ENCODE measurements around the gene CLCA1.
"Not testable (repeated sequence)": the region's sequence is repeated elsewhere in the genome, so short reads cannot be mapped to it uniquely, and the experiment has no call there.

The CLCA1 gene

GRCh38 chr1:86502125-86502646 is 33.5 kb downstream of the CLCA1 start:
- not testable (repeated sequence) for DNase-seq (ENCODE audit: low spot score); FAIRE-seq

DNA sequence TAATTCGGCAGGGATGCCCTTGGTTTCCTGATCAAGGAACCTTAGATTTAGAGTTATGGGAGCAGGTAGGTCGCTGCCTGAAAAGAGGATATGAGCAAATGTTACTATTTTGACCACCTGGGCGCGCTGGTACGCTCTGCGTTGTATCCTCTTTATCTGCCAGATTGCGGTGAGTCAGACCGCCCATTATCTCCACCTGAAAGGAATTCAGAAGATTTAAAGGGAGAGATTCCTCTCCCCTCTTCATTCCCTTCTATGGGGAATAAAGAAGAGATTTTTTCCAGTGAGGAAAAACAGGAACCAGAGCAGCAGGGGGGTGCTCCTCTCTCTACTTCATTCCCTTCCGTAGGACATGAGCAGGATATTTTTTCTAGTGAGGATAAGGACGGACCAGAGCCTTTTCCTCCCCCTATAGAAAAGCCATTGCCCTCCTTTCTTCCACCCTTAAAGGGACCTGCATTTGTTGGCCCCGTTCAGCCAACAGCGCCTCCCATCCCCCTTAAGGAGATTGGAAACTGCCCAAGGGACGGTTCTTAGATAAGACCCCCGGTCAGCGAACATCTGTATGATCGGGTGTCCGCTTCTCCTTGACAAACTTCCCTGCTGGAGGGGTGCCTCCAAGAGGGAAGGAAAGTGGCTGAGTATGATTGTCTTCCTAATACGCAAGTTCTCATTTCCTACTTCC is 34.1 kb downstream of the CLCA1 start:
- FAIRE-seq = no peak
- no peak for DNase-seq (ENCODE audit: low spot score)

DNA sequence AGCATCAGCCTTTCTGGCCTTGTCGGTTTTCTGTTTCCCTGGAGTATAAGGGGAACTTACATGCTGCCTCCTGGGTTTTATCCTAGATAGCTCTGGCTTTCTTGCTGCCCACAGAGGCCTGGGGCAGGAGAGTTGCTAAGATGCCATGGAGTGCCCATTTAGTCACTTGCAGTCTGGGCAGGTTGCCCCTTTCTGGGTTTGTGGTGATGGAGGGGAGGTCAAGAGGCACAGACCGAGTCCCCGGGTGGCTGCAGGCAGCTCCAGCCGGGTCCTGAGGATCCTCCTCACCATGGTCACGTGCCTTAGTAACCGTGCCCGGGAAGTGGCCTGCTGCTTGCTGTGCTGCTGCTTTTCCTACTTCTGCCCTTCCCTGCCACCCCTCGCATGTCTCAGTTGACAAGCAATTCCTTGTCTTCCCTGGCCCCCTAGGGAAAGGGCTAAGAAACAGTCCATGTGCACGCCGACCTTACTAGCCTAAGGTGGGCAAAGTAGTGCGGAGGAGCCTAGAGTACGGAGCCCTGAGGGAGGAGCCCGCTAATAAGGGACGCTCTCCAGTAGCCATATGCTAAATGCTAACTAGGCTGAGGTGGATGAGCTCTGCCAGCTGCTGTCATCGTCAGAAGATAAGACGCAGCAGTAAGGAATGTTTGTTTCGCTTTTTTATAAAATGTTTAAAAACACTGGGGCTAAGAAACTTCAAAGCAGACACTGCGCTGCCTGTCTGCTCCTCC is 34.8 kb downstream of the CLCA1 start:
- FAIRE-seq (no peak), DNase-seq (ENCODE audit: low spot score) (no peak)

- no peak for FAIRE-seq
- DNase-seq (ENCODE audit: low spot score) = no peak
These were observed 35.4 kb downstream of the CLCA1 start for GRCh38 chr1:86504137-86504479.

DNA sequence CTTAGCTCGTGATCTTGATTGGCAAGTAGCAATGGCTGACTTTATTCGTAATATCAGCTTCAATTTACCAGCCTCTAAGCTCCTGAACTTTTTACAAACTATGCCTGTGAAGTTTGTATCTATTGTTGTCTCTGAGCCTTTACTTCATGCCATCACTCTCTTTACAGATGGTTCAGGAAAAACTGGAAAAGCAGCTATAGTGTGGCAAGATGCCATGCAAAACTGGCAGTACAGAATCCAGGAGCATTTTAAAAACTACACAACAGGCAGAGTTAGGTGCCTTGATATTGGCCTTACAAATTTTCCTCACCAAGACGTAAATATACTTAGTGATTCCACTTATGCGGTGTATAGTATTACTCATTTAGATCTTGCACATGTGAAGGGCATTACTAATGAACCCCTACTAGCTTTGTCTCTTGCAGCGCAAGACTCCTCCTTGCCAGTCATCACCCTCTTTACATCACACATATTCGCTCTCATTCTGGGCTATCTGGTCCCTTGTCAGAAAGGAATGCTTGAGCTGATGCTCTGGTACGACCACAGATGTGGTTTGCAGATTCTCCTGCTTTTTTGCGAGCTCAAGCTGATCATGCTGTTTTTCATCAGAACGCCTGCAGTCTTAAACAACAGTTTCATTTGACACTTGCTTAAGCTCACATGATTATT is 36.3 kb downstream of the CLCA1 start:
- FAIRE-seq (no peak), DNase-seq (ENCODE audit: low spot score) (no peak)

DNA sequence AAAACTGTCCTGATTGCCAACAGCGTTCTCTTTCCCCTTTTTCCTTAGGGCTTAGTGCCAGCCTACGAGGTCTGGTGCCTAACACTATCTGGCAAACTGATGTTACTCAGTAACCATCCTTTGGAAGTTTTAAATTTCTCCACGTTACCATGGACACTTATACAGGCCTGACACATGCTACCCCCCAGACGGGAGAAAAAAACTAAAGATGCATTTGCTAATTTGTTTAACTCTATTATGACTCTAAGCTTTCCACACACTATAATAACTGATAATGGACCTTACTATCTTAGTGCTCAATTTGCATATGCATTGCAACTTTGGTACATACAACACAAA is 36.8 kb downstream of the CLCA1 start:
- DNase-seq (ENCODE audit: low spot score) (no peak), FAIRE-seq (no peak)

DNA sequence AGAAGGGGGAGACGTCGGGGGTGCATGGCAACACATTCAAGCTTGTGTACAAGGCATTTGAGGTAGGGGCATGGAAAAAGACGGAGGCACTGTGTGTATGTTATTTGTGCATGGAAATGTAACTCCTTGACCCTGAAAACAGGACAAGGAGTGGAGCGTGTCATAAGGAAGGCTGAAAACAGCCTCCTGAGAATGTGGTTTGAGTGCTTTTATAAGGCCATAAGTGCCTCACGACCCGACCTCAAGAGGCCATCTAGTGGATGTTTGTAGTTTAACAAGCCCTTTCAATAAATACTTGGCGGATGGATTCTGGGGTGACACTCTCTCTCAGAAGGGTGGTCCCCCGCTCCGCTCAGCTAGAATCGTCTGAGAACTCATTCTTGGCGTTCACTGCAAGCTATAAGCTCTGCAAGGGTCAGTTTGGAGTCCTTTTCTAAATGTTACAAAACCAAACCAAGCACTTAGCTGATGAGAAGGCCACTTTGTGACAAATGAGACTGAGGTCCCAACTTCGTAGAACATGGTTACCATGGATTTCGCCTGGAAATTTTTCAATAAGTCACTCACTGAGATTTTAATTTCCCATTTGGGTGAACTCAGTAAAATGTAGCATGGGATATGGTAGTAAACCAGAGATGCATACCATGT is 39.3 kb downstream of the CLCA1 start:
- FAIRE-seq (no peak), DNase-seq (ENCODE audit: low spot score) (no peak)

DNA sequence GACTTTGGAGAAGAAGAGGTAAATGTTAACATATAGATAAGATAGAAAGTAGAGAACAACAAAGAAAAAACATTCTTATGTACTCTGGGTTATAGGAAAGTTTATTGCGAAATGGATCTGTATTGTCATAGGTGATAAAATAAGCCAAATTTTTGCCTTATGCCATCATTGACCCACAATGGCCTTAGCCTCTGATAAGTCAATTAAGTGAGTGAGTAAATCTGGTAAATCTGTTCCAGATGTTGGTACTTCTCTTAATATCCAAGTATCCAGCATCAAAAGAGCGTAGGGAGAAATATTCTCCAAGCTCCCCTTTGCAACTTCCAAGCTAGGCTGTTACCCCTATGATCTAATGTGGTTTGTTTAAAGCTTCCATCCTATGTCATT is 39.8 kb downstream of the CLCA1 start:
- DNase-seq (ENCODE audit: low spot score) = no peak
- no peak for FAIRE-seq

DNA sequence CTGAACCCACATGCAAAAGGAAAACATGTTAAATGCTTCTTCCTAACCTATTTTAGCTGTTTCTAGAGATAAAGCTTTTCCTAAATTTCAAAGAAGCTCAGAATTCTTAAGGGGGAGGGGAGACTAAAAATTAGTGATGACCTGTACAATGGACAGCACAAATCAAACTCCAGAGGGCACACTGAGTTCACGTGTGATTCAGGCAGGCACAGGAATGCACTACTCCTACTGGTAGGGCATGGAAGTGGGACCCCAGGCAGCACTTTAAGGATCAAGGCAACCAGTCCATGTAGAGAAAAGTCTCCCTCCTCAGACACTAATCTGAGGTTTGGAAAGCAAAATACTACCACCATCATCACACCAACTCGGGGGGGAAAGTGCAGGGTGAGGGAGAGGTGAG is 46.9 kb downstream of the CLCA1 start:
- DNase-seq (ENCODE audit: low spot score) = no peak
- FAIRE-seq = no peak

DNA sequence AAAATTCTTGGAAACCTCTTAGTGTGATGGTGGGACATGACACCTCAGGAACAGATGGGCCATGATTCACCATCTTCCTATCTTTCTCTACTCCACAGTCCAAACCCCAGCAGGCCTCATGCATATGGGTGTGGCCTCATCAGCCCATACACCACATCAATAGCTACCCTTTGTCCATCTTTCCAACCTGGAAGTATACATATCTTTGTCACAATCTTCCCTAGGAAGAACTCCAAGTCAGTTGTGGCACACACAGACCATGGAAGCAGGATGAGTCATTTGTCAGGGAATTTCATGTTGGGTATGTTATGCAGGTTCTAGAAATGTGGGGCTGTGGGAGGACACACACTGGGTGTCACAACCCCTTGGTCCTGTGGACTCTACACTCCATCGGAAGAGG is 47.6 kb downstream of the CLCA1 start:
- no peak for DNase-seq (ENCODE audit: low spot score)
- FAIRE-seq = no peak

GRCh38 chr1:86517336-86517735 is 48.6 kb downstream of the CLCA1 start:
- FAIRE-seq = no peak
- DNase-seq (ENCODE audit: low spot score) = no peak

DNA sequence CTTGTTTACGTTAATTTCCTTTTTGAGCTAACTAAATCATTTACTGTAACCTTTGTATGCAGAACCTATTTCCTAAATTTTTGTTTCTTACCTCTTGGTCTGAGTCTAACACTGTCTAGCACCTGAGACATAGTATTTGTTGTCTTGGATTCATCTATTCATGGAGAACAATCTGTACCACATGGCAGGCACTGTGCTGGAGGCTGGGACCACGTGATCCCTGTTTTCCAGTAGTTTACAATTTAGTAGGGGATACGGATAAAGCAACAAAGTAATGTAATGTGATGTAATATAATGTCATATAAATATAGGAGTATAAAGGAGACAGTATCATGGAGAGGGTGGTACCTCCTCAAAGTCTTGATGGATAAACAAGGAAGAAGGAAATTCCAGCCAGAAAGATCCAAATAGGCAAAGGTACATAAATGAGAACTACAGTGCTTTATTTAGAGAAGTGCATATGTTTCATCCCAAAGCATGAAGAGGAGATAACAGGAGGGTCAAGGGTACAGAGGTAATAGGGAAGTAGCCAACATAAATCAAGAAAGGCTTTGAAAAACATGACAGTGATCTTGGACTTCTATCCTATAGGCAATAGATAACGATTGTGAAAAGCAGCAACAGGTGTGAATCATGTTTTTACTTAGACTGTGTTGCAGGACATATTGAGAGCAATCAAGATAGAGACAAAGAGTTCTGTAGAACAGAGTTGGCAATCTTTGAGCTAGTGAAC is 52.2 kb downstream of the CLCA1 start:
- DNase-seq (ENCODE audit: low spot score) (no peak), FAIRE-seq (no peak)

- FAIRE-seq (no peak), DNase-seq (ENCODE audit: low spot score) (no peak)
These were observed 52.8 kb downstream of the CLCA1 start for GRCh38 chr1:86521522-86521891.

- DNase-seq (ENCODE audit: low spot score) (no peak), FAIRE-seq (no peak)
These were observed 53.5 kb downstream of the CLCA1 start for GRCh38 chr1:86522240-86522639.

GRCh38 chr1:86523670-86524354 is 55.1 kb downstream of the CLCA1 start:
- DNase-seq (ENCODE audit: low spot score) (no peak), FAIRE-seq (no peak)

DNA sequence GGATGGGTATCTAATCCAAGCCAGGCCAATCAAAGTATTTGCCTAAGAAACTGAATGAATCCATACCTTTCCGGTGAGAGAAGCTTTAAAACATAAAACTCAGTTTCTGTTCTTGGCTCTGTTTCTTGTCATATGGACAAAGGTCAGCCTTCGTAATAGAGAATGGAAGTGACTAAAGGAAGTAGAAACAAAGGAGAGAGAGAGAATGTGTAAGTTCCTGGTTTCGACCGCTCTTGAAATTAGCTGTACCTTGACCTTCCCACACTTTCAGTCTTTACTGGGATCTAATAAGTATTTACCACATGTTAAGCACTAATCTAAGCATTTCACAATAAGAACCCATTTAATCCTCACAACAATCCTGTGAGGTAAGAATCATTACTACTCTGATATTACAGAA is 58.6 kb downstream of the CLCA1 start:
- DNase-seq (ENCODE audit: low spot score) = no peak
- FAIRE-seq = no peak

- no peak for FAIRE-seq
- no peak for DNase-seq (ENCODE audit: low spot score)
These were observed 61.6 kb downstream of the CLCA1 start for GRCh38 chr1:86530211-86530845.

DNA sequence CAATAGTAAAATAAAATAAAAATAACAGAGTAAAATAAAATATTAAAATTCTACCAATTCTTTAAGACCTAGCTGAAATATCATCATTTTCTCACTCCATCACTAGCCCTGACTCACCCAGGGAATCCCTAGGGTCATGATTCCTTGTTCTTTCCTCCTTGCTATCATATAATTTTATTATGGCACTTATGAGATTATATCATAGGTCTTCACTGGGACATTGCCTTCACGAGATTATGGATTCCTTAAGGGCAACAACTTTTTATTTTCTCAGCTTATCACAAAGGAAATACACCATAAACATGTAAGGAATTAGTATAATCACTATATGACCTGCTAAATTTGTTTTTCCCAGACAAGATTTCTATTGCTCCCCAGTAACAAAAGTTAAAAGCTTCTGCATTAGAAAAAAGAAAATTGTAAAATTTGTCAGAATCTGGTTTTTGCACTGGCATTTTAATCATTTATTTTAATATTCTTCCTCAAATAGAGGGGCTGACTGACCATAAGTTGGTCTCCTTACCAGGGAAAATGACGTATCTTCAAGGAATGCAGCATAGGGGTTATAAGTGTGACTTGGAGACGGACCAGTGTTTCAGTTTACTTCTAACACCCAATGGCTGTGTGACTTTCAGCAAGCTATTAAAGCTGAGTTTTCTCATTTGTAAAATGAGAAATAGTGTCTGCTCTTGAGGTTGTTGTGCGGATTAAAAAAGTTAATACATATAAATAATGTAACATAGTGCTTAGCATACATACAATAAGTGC is 69.4 kb downstream of the CLCA1 start:
- FAIRE-seq = no peak
- DNase-seq (ENCODE audit: low spot score) = no peak

DNA sequence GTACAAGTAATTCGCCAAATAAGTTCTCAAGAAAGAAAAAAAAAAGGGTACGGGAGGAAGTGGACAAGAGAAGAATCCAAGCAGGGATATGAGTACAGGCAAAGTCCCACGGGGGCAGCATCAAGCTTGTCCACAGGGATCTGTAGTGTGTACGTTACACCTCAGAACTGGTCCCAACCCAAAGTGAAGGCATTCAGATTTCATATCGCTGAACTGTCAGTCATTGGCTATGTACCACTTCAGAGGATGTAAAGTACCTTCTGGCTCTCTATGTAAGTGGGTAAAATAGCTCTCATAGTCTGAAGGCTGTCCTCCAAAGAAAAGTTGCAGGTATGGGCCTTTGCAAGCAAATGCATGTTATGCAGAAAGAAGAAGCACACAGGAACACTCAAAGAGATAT is 70.0 kb downstream of the CLCA1 start:
- FAIRE-seq (no peak), DNase-seq (ENCODE audit: low spot score) (no peak)

- DNase-seq (ENCODE audit: low spot score) (no peak), FAIRE-seq (no peak)
These were observed 73.1 kb downstream of the CLCA1 start for GRCh38 chr1:86541859-86542258.
